Neural crest cell (in vitro differentiated cells): Measurements from ENCODE around the gene RPS27. TPM values are rescaled to one million over a fixed set of nuclear protein-coding genes. Genes with fewer than 3 reads are reported as not detected.
A peak's percentile ranks its signal among the peaks of the same experiment; 100 is the strongest.

Source experiments
- DNase-seq: peaks from one replicate; pipeline ENCODE4 v3.0.0; 2021; ENCODE audit warnings: low read depth, mixed read lengths, low spot score
- H3K27ac Mint-ChIP-seq: one replicate; pipeline ENCODE4 v1.8.0; 2021; ENCODE audit warnings: mild to moderate bottlenecking, mixed read lengths; ENCODE audit not compliant: unreplicated experiment
- H3K27me3 Mint-ChIP-seq: 2 replicates; pipeline ENCODE4 v1.8.0; 2021; ENCODE audit warnings: low read depth, mild to moderate bottlenecking, mixed read lengths
- H3K36me3 Mint-ChIP-seq: 2 replicates; pipeline ENCODE4 v1.8.0; 2021; ENCODE audit warnings: low read depth, mild to moderate bottlenecking, mixed read lengths
- H3K4me1 Mint-ChIP-seq: 2 replicates; pipeline ENCODE4 v1.8.0; 2021; ENCODE audit warnings: mixed read lengths
- H3K4me3 Mint-ChIP-seq: one replicate; pipeline ENCODE4 v1.8.0; 2021; ENCODE audit warnings: mild to moderate bottlenecking, mixed read lengths
- H3K9me3 Mint-ChIP-seq: 2 replicates; pipeline ENCODE4 v1.8.0; 2021; ENCODE audit warnings: mixed read lengths
- CTCF ChIP-seq: fragments of 200-600 bp; sonication (generic); conservative IDR thresholded peaks from 2 replicates; pipeline ENCODE4 v1.5.0; 2021; ENCODE audit warnings: antibody characterized with exemption, mild to moderate bottlenecking
- total RNA-seq: library from RNA; stranded (reverse); gene quantifications from 2 replicates; pipeline ENCODE4 v1.2.1, GENCODE V29; 2021

RPS27 gene
- total RNA-seq, 1 donor from 2014 or later, result 1,806 TPM

GRCh38 chr1:153951801-153952200 is 38.8 kb upstream of the RPS27 start:
- no peaks in the 10 kb centered on the region for H3K9me3 Mint-ChIP-seq
- no peak overlapping the region for H3K4me3 Mint-ChIP-seq
- H3K36me3 Mint-ChIP-seq, result no peaks in the 10 kb centered on the region
- H3K27me3 Mint-ChIP-seq, result no peaks in the 10 kb centered on the region
- no peak for DNase-seq
- H3K27ac Mint-ChIP-seq, result no peak overlapping the region
- H3K4me1 Mint-ChIP-seq, result peaks cover 7% of the 10 kb centered on the region
- TF ChIP-seq CTCF, result no peak

GRCh38 chr1:153953859-153954365 is 36.6 kb upstream of the RPS27 start:
- Mint-ChIP-seq H3K9me3 (no peaks in the 10 kb centered on the region), H3K4me1 (peaks cover 21% of the 10 kb centered on the region)
- no peak for DNase-seq

GRCh38 chr1:153954826-153955225 is 35.7 kb upstream of the RPS27 start:
- no peak overlapping the region for H3K27ac Mint-ChIP-seq
- peaks cover 2% of the 10 kb centered on the region for H3K27me3 Mint-ChIP-seq

More at GRCh38 chr1:153953859-153954365, 36.6 kb upstream of the RPS27 start:
- Mint-ChIP-seq H3K4me3 (peak overlapping the region; percentile 76), H3K36me3 (no peaks in the 10 kb centered on the region), H3K27ac (no peak overlapping the region), H3K27me3 (peaks cover 2% of the 10 kb centered on the region)
- TF ChIP-seq CTCF, result no peak

GRCh38 chr1:153956997-153957715 is 33.4 kb upstream of the RPS27 start:
- Mint-ChIP-seq H3K27ac (peak overlapping the region; percentile 98), H3K27me3 (peaks cover 2% of the 10 kb centered on the region), H3K4me1 (peaks cover 43% of the 10 kb centered on the region), H3K4me3 (peak overlapping the region; percentile 88), H3K9me3 (no peaks in the 10 kb centered on the region), H3K36me3 (no peaks in the 10 kb centered on the region)
- DNase-seq, result no peak
- no peak for TF ChIP-seq CTCF

More at GRCh38 chr1:153954826-153955225, 35.7 kb upstream of the RPS27 start:
- peak overlapping the region; percentile 76 for H3K4me3 Mint-ChIP-seq
- no peak for DNase-seq
- no peaks in the 10 kb centered on the region for H3K36me3 Mint-ChIP-seq
- H3K4me1 Mint-ChIP-seq, result peaks cover 26% of the 10 kb centered on the region
- no peaks in the 10 kb centered on the region for H3K9me3 Mint-ChIP-seq
- no peak for TF ChIP-seq CTCF

- no peak for TF ChIP-seq CTCF
- Mint-ChIP-seq H3K9me3 (no peaks in the 10 kb centered on the region), H3K27ac (peak overlapping the region; percentile 98), H3K36me3 (no peaks in the 10 kb centered on the region), H3K4me3 (peak overlapping the region; percentile 88), H3K4me1 (peaks cover 49% of the 10 kb centered on the region), H3K27me3 (peaks cover 2% of the 10 kb centered on the region)
- DNase-seq, result no peak
These were observed 32.8 kb upstream of the RPS27 start for GRCh38 chr1:153957744-153958110.
